Measurements from ENCODE around the gene GNA12.
A peak's percentile ranks its signal among the peaks of the same experiment; 100 is the strongest.

Gene GNA12

DNA sequence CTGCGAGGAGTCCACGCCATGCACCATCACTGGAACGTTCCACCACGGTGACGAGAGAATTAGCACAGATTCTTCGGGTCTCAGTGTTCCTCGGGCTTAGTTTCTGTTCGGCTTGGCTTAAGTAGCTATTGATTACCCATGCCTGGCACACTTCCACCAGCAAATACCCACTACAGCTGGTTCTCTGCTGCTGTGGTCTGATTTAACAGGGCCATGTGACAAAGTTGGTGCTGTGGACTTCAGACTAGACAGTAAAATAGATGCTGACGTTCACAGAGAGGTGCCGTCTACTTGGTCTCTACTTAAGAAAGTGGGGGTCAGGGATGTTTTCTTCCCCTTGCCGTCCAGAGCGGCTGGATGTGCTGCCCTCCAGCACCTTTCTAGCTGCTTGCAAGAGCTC lies 11.6 kb downstream of the GNA12 start:
- H3K4me3 ChIP-seq (ENCODE audit: control insufficient read depth, low read depth, low read length): no peak overlapping the region
- TF ChIP-seq CTCF (conservative IDR thresholded peaks at IDR 0.05; ENCODE audit: control insufficient read depth, insufficient read depth, low read depth, low read length): no peak
- DNase-seq (ENCODE audit: low read depth): no peak

GRCh38 chr7:2830609-2831376 lies 13.3 kb downstream of the GNA12 start:
- H3K4me3 ChIP-seq (ENCODE audit: control insufficient read depth, low read depth, low read length): no peak overlapping the region
- no peak for TF ChIP-seq CTCF (conservative IDR thresholded peaks at IDR 0.05; ENCODE audit: control insufficient read depth, insufficient read depth, low read depth, low read length)
- no peak for DNase-seq (ENCODE audit: low read depth)

- TF ChIP-seq CTCF (conservative IDR thresholded peaks at IDR 0.05; ENCODE audit: control insufficient read depth, insufficient read depth, low read depth, low read length): no peak
- DNase-seq (ENCODE audit: low read depth): no peak
- H3K4me3 ChIP-seq (ENCODE audit: control insufficient read depth, low read depth, low read length): no peak overlapping the region
Measured at GRCh38 chr7:2829040-2829439, 15.1 kb downstream of the GNA12 start.

DNA sequence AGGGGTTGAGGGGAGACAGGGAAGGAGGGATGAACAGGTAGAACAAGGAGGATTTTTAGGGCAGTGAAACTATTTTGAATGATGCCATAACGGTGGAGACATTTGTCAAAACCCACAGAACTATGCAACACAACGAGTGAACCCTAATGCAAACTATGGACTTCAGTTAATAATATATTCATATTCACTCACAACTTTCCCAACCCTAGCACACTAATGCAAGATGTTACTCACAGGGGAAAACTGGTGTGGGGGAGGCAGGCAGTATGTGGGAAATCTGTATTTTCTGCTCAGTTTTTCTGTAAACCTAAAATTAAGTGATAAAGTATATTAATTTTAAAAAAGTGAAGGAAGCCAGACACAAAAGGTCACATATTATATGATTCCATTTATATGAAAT lies 17.3 kb downstream of the GNA12 start:
- no peak for TF ChIP-seq CTCF (conservative IDR thresholded peaks at IDR 0.05; ENCODE audit: control insufficient read depth, insufficient read depth, low read depth, low read length)

DNA sequence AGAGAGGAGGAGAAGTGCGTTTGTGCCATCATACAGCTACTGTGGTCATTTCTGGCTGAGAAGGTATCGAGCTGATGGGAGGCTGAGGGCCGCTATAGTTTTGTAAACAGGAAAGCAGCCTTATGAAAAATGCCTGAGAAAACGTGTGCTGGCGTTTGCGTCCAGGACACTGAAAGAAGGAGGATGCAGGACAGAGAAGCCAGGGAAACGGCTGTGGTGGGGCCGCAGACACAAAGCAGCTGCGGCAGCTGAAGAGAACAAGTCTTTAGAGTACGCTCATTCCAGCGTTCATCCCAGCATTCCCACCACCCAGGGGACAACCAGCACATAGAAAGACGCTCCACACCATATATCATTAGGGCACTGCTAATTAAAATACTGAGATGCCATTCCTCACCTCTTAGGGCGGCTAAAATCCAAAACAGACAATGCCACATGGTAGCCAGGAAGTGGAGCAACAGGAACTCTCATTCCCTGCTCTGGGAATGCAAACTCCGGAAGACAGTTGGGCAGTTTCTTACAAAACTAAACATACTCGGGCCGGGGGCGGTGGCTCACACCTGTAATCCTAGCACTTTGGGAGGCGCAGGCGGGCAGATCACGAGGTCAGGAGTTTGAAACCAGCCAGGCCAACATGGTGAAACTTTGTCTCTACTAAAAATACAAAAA lies 18.4 kb downstream of the GNA12 start:
- no peak for DNase-seq (ENCODE audit: low read depth)

More for the DNA sequence above, 17.3 kb downstream of the GNA12 start:
- H3K4me3 ChIP-seq (ENCODE audit: control insufficient read depth, low read depth, low read length): no peak overlapping the region
- peak; percentile 44 for DNase-seq (ENCODE audit: low read depth)

More for the DNA sequence above, 18.4 kb downstream of the GNA12 start:
- no peak overlapping the region for H3K4me3 ChIP-seq (ENCODE audit: control insufficient read depth, low read depth, low read length)
- TF ChIP-seq CTCF (conservative IDR thresholded peaks at IDR 0.05; ENCODE audit: control insufficient read depth, insufficient read depth, low read depth, low read length): no peak

All from fibroblast of mammary gland (primary cell).